Stimulated activated naive CD8-positive, alpha-beta T cell treated with anti-CD3 and anti-CD28 coated beads, Interleukin-15, amount 100 ng/mL, for 72 hours (primary cell): Measurements from ENCODE around the gene DPY19L3.
"Not testable (repeated sequence)": the region's sequence is repeated elsewhere in the genome, so short reads cannot be mapped to it uniquely, and the experiment has no call there.

Source experiments
- ATAC-seq: fragments of 150-1000 bp; cut with Tn5 transposase; 2 replicates; pipeline ENCODE4 v1.10.0; 2021; ENCODE audit warnings: mild to moderate bottlenecking, moderate library complexity
- DNase-seq, 2 donors: peaks; one replicate each; pipeline ENCODE4 v3.0.0; 2021 to 2022
- H3K27ac Mint-ChIP-seq, 2 donors: one replicate each; pipeline ENCODE4 v1.8.0; 2022; ENCODE audit warnings: mild to moderate bottlenecking in 2 of 2, mixed read lengths in 2 of 2, moderate library complexity in 2 of 2
- H3K27me3 Mint-ChIP-seq: one replicate; pipeline ENCODE4 v1.8.0; 2022; ENCODE audit warnings: mixed read lengths
- H3K4me1 Mint-ChIP-seq: one replicate; pipeline ENCODE4 v1.8.0; 2022; ENCODE audit warnings: mild to moderate bottlenecking, mixed read lengths
- H3K4me3 Mint-ChIP-seq, 2 donors: one replicate each; pipeline ENCODE4 v1.8.0; 2022; ENCODE audit warnings: mild to moderate bottlenecking in 2 of 2, mixed read lengths in 2 of 2, moderate library complexity in 1 of 2
- H3K9me3 Mint-ChIP-seq, 2 donors: one replicate each; pipeline ENCODE4 v1.8.0; 2022; ENCODE audit warnings: mixed read lengths in 2 of 2

DPY19L3 gene

DNA sequence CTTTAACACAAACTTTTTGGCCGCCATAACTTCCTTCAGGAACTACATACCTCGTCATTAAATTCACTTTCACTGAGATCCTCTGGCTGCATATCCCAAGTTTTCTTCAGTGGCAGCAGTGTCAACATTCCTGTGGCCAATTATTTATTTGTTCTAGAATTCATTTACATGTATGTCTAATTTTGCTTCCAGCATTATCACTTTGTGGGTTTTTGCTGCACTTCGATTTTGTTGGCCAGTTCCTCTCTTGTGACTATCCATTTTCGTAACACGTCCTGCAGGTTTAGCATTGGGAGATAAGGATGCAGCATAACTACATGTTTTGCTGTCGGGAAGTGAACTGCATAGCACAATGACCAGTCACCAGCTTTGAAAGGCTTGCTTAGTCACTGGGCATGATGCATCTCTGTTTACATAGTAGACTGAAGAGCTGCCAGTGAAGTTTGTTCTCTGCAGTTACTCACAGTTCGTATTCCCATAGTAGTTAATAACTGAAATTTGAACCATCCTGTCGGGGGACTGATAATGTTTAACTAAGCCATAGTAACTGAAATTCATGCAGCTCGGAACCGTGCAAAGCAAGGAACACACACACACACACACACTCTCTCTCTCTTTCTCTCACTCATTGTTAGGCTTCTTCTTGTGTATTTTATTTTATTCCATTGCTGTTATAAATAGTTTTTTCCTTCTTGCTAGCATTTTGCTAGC lies 31.8 kb upstream of the DPY19L3 start:
- DNase-seq = no peak
- Mint-ChIP-seq H3K27me3 (no peaks in the 10 kb centered on the region), H3K27ac (no peak overlapping the region), H3K4me3 (no peak overlapping the region), H3K9me3 (no peaks in the 10 kb centered on the region), H3K4me1 (no peaks in the 10 kb centered on the region)
- ATAC-seq = no peak

- not testable (repeated sequence) for H3K27me3 Mint-ChIP-seq, DNase-seq, H3K27ac Mint-ChIP-seq, H3K4me3 Mint-ChIP-seq, H3K4me1 Mint-ChIP-seq, H3K9me3 Mint-ChIP-seq, ATAC-seq
Measured at GRCh38 chr19:32374362-32374761, 31.2 kb upstream of the DPY19L3 start.

DNA sequence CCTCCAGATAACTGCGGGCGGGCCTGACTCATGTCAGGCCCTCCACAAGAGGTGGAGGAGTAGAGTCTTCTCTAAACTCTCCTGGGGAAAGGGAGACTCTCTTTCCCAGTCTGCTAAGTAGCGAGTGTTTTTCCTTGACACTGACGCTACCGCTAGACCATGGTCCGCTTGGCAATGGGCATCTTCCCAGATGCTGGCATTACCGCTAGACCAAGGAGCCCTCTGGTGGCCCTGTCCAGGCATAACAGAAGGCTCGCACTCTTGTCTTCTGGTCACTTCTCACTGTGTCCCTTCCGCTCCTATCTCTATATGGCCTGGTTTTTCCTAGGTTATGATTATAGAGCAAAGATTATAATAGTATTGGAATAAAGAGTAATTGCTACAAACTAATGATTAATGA lies 28.5 kb upstream of the DPY19L3 start:
- H3K4me1 Mint-ChIP-seq, DNase-seq, H3K27me3 Mint-ChIP-seq, ATAC-seq, H3K4me3 Mint-ChIP-seq, H3K27ac Mint-ChIP-seq, H3K9me3 Mint-ChIP-seq: not testable (repeated sequence)

DNA sequence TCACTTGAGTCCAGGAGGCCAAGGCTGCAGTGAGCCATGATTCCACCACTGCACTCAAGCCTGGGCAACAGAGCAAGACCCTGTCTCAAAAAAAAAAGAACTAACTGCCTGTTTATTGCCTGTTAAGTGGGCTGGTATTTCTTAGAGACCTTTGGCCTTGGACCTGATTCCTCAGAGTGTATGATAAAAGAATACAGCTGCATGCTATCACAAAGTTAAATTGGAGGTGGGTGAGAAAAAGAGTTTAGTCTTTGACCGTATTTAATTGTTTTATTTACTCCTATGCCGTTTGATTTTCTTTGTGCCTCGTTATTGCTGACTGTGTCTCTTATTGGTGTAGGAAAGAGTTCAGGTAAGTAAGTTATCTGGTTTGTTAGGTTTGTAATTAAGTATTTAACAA lies 25.3 kb upstream of the DPY19L3 start:
- no peak overlapping the region for H3K4me3 Mint-ChIP-seq
- H3K9me3 Mint-ChIP-seq = no peaks in the 10 kb centered on the region
- ATAC-seq (no peak), DNase-seq (no peak)
- H3K27ac Mint-ChIP-seq = no peak overlapping the region
- H3K4me1 Mint-ChIP-seq = peaks cover 9% of the 10 kb centered on the region
- H3K27me3 Mint-ChIP-seq = no peaks in the 10 kb centered on the region

- ATAC-seq = no peak
- H3K4me3 Mint-ChIP-seq = no peak overlapping the region
- no peak for DNase-seq
- H3K27me3 Mint-ChIP-seq = no peaks in the 10 kb centered on the region
- peaks cover 5% of the 10 kb centered on the region for H3K4me1 Mint-ChIP-seq
- peak overlapping the region in 1 of 2 donors; percentile 27 for H3K27ac Mint-ChIP-seq
- H3K9me3 Mint-ChIP-seq = no peaks in the 10 kb centered on the region
Measured at GRCh38 chr19:32387701-32388392, 17.7 kb upstream of the DPY19L3 start.

DNA sequence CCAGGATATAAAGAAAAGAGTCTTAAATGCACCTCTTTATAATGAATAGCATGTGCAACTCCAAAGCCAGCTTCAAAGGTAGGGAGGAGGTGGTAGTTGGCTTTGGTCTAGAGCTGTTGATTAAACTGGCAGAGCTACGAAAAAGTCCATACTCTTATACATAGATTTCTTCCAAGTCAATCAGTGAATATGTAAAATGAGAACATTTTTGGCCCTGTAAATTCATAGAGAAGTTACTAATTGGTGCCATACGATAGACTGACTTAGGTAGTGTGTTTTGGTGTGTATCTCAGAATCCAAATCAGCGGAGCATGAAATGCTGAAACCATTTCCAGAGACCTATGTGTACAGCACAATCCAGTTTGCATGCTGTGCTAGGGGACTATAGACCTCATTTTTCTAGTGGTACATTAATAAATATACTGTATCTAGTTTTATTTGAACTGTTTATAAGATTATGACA lies 17.1 kb upstream of the DPY19L3 start:
- Mint-ChIP-seq H3K27ac (peak overlapping the region in 1 of 2 donors; percentile 27), H3K9me3 (no peaks in the 10 kb centered on the region), H3K4me3 (no peak overlapping the region), H3K4me1 (peaks cover 7% of the 10 kb centered on the region), H3K27me3 (no peaks in the 10 kb centered on the region)
- ATAC-seq (no peak), DNase-seq (no peak)

DNA sequence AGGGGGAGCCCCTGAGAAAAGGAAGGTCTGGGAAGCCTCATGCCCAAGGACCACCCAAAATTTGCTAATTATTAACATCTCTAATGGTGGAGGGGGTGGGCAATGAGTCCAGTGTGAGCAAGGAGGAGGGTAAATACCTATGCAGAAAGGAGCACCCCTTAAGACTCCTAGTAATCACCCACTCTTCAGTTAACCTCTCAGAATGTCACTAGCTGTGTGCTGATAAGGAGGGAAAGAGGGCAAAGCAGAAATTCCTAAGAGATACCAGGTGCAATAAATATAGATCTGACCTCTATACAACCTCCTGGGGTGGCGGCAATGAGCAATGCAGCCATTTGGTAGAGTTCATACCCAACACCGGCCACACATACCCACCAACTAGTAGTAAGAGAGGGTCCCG lies 12.7 kb upstream of the DPY19L3 start:
- Mint-ChIP-seq H3K4me3 (no peak overlapping the region), H3K9me3 (no peaks in the 10 kb centered on the region), H3K27me3 (no peaks in the 10 kb centered on the region), H3K4me1 (peaks cover 42% of the 10 kb centered on the region), H3K27ac (no peak overlapping the region)
- DNase-seq (no peak), ATAC-seq (no peak)

- Mint-ChIP-seq H3K4me3 (peak overlapping the region in 1 of 2 donors; percentile 53), H3K9me3 (no peaks in the 10 kb centered on the region), H3K27ac (peak overlapping the region; percentile 87 to 92), H3K27me3 (no peaks in the 10 kb centered on the region), H3K4me1 (peaks cover 44% of the 10 kb centered on the region)
- peak; percentile 25 to 37 for DNase-seq
- ATAC-seq = peak; percentile 88
Measured at GRCh38 chr19:32396046-32396652, 9.4 kb upstream of the DPY19L3 start.

DNA sequence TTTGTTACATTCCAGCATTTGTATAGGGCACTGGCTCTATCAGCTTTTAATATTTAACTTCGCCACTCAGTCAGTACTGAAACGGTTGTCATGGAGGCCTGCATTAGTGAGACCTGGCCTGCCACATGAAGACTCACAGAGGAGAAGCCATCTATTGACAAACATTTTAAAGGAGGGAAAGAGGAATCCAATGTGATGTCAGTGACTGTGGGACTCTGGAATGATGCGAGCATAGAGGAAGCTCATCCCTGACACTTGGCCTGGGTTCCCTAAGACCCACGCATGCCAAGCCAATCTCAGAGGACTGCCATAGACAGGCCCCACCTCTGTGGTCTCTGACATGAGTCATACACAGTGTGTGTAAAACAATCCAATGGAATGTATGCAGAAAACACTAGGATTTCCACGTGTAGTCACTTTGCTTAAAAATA lies 7.9 kb upstream of the DPY19L3 start:
- ATAC-seq (no peak), DNase-seq (no peak)
- peaks cover 53% of the 10 kb centered on the region for H3K4me1 Mint-ChIP-seq
- no peak overlapping the region for H3K27ac Mint-ChIP-seq
- H3K9me3 Mint-ChIP-seq = no peaks in the 10 kb centered on the region
- no peak overlapping the region for H3K4me3 Mint-ChIP-seq
- H3K27me3 Mint-ChIP-seq = no peaks in the 10 kb centered on the region

DNA sequence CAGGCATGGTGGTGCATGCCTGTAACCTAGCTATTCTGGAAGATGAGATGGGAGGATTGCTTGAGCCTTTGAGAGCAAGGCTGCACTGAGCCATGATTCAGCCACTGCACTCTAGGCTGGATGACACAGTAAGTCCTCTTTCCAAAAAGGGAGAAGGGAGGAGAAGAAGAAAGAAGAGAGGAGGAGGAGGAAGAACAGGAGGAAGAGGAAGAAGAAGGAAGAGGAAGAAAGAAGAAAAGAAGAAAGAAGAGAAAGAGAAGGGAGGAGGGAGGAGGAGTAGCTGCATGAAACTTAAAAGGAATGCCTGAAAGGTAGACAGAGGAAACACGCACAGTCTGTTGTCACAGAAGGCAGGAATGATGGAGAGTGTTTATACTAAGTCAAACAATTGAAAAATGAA lies 3.6 kb upstream of the DPY19L3 start:
- Mint-ChIP-seq H3K4me1 (peaks cover 37% of the 10 kb centered on the region), H3K4me3 (no peak overlapping the region), H3K27ac (no peak overlapping the region), H3K27me3 (no peaks in the 10 kb centered on the region), H3K9me3 (no peaks in the 10 kb centered on the region)
- DNase-seq (no peak), ATAC-seq (no peak)

GRCh38 chr19:32403291-32403995 lies 2.1 kb upstream of the DPY19L3 start:
- H3K4me3 Mint-ChIP-seq = peak overlapping the region in 1 of 2 donors; percentile 88
- H3K27ac Mint-ChIP-seq = peak overlapping the region in 1 of 2 donors; percentile 13
- ATAC-seq (no peak), DNase-seq (no peak)
- no peaks in the 10 kb centered on the region for H3K27me3 Mint-ChIP-seq
- no peaks in the 10 kb centered on the region for H3K9me3 Mint-ChIP-seq
- H3K4me1 Mint-ChIP-seq = peaks cover 45% of the 10 kb centered on the region

- Mint-ChIP-seq H3K4me3 (peak overlapping the region; percentile 88 to 89), H3K27me3 (no peaks in the 10 kb centered on the region), H3K27ac (peak overlapping the region; percentile 96 to 98), H3K4me1 (peaks cover 45% of the 10 kb centered on the region), H3K9me3 (no peaks in the 10 kb centered on the region)
- ATAC-seq (no peak), DNase-seq (no peak)
Measured at GRCh38 chr19:32404213-32404932, 1.2 kb upstream of the DPY19L3 start.

- ATAC-seq (peak; percentile 13), DNase-seq (no peak)
- no peaks in the 10 kb centered on the region for H3K27me3 Mint-ChIP-seq
- no peaks in the 10 kb centered on the region for H3K9me3 Mint-ChIP-seq
- H3K27ac Mint-ChIP-seq = peak overlapping the region; percentile 96 to 98
- H3K4me1 Mint-ChIP-seq = peaks cover 45% of the 10 kb centered on the region
- peak overlapping the region; percentile 88 to 89 for H3K4me3 Mint-ChIP-seq
Measured at GRCh38 chr19:32404933-32405430, 588 bp upstream of the DPY19L3 start.

DNA sequence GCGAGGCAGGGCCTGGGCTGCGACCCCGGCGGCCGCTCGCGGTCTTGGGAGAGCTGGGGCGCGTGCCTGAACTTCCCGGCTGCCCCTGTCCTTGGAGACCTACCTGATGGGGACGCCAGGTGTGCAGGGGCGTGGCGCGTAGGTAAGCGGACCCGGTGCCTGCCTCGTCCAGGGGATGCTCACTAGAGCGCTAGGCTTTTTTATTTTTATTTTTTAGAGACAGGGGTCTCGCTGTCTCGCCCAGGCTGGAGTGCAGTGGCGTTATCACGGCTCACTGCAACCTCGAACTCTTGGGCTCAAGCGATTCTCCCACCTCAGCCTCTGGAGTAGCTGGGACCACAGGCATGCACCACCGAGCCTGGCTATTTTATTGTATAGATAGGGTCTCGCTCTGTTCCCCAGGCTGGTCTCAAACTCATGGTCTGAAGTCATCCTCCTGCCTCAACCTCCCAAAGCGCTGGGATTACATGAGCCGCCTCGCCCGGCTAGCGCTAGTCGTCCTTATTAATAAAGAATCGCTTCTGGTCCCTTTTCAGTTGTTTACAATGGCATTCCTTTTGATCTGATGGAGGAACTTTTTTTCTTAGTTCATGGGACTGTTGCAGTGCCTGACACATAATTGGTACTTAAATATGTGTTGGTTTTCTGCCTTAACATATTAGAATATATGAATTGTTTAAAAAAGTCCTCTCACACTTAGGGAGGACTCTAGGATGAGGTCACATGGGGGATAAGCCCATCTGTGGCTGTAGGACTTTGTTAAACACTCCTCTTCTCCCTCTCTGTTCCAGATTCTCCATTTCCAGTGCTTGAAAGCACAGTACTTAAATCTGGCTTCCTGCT lies 812 bp downstream of the DPY19L3 start:
- peaks cover 41% of the 10 kb centered on the region for H3K4me1 Mint-ChIP-seq
- peak overlapping the region; percentile 86 to 89 for H3K4me3 Mint-ChIP-seq
- ATAC-seq = no peak
- H3K27me3 Mint-ChIP-seq = no peaks in the 10 kb centered on the region
- no peak for DNase-seq
- peak overlapping the region; percentile 38 to 97 for H3K27ac Mint-ChIP-seq
- no peaks in the 10 kb centered on the region for H3K9me3 Mint-ChIP-seq
